Hematopoietic multipotent progenitor cell treated with erythropoietin and hydrocortisone succinate and interleukin-3 and kit ligand, for 6 days (in vitro differentiated cells): ENCODE data around the gene PARD3B.
"Not testable (repeated sequence)": the region's sequence is repeated elsewhere in the genome, so short reads cannot be mapped to it uniquely, and the experiment has no call there.

Experiments used
- DNase-seq: peaks from one replicate; pipeline ENCODE4 v3.0.0-alpha.2; 2015

PARD3B gene

GRCh38 chr2:204545861-204546735 is 823 bp downstream of the PARD3B start:
- no peak for DNase-seq

GRCh38 chr2:204550751-204551511 is 5.7 kb downstream of the PARD3B start:
- no peak for DNase-seq

- DNase-seq: no peak
Measured at GRCh38 chr2:204551512-204551863, 6.2 kb downstream of the PARD3B start.

GRCh38 chr2:204557604-204558003 is 12.3 kb downstream of the PARD3B start:
- DNase-seq: no peak

GRCh38 chr2:204559358-204559757 is 14.1 kb downstream of the PARD3B start:
- not testable (repeated sequence) for DNase-seq

GRCh38 chr2:204560902-204561301 is 15.6 kb downstream of the PARD3B start:
- DNase-seq: no peak

DNA sequence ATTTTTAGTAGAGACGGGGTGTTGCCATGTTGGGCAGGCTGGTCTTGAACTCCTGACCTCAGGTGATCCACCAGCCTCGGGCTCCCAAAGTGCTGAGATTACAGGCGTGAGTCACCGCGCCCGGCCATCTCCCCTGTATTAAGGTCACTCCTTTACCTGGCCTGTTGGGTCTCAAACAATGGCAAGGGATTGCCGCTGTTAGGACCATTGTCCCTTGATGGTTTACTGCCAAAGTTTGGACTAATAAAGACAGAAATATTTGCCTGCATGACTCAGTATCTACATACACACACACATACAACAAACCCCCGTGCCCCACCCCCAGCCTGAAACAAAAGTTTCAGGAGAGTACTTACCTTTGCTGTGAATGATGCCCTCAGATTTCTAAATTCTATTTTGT is 16.5 kb downstream of the PARD3B start:
- DNase-seq: no peak

GRCh38 chr2:204566439-204566838 is 21.2 kb downstream of the PARD3B start:
- no peak for DNase-seq

GRCh38 chr2:204570421-204570820 is 25.1 kb downstream of the PARD3B start:
- no peak for DNase-seq

DNA sequence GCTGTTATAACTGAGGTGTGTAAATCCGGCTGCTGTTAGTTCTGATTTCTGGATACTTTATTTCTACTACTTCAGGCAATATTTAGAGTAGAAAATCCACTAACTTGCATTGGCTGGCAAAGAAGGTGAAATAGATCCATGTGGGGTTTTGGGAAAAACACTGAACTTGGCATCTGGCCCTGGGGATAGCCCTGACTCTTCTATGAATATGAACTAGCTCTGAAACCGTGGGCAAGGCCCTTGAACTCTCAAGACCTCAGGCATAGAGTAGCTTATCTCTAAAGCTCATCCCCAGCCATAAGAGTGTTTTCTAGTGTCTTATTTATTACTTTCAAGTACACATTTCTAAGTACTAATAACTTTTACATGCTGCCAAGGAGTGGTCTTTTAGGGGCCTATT is 25.8 kb downstream of the PARD3B start:
- no peak for DNase-seq

DNA sequence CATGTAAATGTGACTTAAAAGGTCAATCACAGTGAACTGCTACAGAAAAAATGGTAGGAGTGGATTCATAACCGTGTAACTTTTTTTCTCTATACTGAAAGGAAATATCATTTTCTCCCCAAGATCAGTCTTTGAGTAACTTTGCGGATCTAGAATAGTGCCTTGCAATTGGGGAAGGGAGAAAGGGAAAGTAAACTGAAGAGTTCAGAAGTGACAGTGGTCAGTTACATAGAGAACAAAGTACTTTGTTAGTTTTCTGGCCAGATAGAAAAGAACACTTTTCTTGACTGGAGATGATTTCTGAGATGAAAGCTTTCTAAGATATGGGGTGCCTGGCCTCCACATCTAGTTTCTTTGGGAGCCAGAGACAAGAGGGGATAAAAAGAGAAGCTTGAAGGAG is 26.6 kb downstream of the PARD3B start:
- no peak for DNase-seq

GRCh38 chr2:204573221-204573620 is 27.9 kb downstream of the PARD3B start:
- DNase-seq: no peak

DNA sequence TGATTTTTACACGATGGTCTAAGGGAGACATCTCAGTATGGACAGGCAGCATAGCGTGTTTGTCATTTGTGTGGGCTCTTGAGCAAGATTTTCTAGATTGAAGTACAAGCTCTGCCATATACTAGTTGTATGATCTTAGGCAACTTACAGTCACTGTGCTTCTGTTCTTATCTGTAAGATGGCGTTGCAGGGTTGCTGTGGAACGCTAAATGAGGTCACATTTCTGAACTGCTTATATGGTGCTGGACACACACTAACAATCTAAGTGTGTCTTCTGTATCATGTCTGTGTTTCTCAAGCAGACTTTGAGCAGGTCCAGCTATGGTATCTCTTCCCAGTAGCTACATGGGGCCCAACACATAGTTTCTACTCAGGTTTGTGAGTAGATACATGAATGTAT is 29.2 kb downstream of the PARD3B start:
- DNase-seq: no peak

DNA sequence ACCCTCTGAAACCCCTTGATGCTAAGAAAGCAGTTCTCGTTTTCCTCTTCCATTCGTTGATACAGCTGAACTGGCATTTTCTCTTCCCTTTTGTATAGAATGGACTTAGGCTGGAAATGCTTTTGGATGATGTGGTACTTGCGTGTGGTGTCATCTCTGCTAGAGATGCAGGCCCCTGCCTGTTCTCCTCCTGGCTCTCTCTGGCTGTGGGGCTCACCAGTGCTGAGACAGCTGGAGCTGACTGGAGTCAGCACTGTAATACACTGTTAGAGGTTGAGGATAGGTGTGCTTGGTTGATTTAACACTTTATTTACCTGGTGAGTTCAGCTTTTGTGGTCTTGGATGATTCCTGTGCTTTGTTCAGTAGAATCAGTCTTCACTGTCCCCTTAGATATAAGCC is 30.2 kb downstream of the PARD3B start:
- DNase-seq: no peak

GRCh38 chr2:204576362-204576979 is 31.2 kb downstream of the PARD3B start:
- no peak for DNase-seq

- DNase-seq: no peak
Measured at GRCh38 chr2:204578928-204579598, 33.8 kb downstream of the PARD3B start.

- DNase-seq: no peak
Measured at GRCh38 chr2:204581946-204582345, 36.7 kb downstream of the PARD3B start.

- DNase-seq: no peak
Measured at GRCh38 chr2:204583773-204584172, 38.5 kb downstream of the PARD3B start.

- no peak for DNase-seq
Measured at GRCh38 chr2:204585930-204586329, 40.7 kb downstream of the PARD3B start.

GRCh38 chr2:204586444-204587180 is 41.3 kb downstream of the PARD3B start:
- DNase-seq: no peak

DNA sequence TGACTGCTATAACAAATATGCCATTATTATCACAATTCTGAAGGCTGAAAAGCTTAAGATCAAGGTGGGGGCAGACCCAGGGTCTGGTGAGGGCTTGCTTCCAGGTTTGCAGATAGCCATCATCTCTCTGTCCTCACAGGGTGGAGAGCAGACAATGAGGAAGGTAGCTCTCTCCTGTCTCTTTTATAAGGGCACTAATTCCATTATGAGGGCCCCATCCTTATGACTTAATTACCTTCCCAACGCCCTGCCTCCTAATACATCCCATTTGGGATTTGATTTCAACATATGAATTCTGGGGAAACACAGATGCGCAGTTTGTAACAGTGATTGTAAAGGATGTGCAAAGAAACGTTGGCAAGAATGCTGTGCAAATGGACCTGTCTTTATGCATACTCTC is 44.8 kb downstream of the PARD3B start:
- no peak for DNase-seq

DNA sequence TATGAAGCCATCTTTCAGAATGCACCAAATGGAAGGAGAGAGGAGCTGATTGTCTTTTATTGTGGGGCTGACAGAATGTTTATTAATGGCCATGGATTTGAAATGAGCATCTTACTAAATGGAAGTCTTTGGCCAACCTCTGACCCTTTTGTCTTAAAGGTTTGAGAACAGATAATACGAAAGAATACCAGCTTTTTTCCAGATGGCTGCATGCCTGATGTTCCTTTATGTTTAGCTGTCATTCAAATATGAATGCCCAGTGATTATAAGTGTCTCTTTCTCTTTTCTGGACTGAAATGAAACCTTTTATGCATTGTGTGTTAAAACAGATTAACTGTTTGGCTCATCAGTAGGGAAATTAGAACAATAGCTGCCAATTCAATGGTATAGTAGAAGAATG is 46.0 kb downstream of the PARD3B start:
- DNase-seq: no peak

GRCh38 chr2:204604061-204604460 is 58.8 kb downstream of the PARD3B start:
- no peak for DNase-seq
